Epithelial cell of esophagus (primary cell): ENCODE results near the gene TMEM202.
"Not testable (repeated sequence)": the region's sequence is repeated elsewhere in the genome, so short reads cannot be mapped to it uniquely, and the experiment has no call there.

Experiments
- DNase-seq: peaks from one replicate; pipeline ENCODE4 v3.0.0; 2010; ENCODE audit warnings: low read depth
- H3K4me3 ChIP-seq: 2 replicates; pipeline ENCODE4 v1.5.1; 2011; ENCODE audit warnings: mild to moderate bottlenecking, low read length, control low read depth
- CTCF ChIP-seq: IDR thresholded peaks from 2 replicates; pipeline ENCODE4 v1.5.1; 2011; ENCODE audit warnings: low read depth, mild to moderate bottlenecking, low read length, control low read depth, inconsistent platforms; ENCODE audit not compliant: insufficient read depth; ENCODE audit errors: missing control alignments

TMEM202 gene

GRCh38 chr15:72415304-72415703 is 17.2 kb downstream of the TMEM202 start:
- H3K4me3 ChIP-seq, result no peak overlapping the region
- TF ChIP-seq CTCF, result no peak
- DNase-seq, result no peak

GRCh38 chr15:72419768-72420167 is 21.7 kb downstream of the TMEM202 start:
- H3K4me3 ChIP-seq, DNase-seq: not testable (repeated sequence)

- H3K4me3 ChIP-seq, result no peak overlapping the region
- DNase-seq, result no peak
- TF ChIP-seq CTCF, result no peak
These were observed 22.5 kb downstream of the TMEM202 start for GRCh38 chr15:72420576-72420975.

- no peak for TF ChIP-seq CTCF
- DNase-seq, result peak; percentile 10
- no peak overlapping the region for H3K4me3 ChIP-seq
These were observed 23.4 kb downstream of the TMEM202 start for GRCh38 chr15:72421484-72421883.

GRCh38 chr15:72423256-72423655 is 25.2 kb downstream of the TMEM202 start:
- TF ChIP-seq CTCF, result no peak
- H3K4me3 ChIP-seq, result no peak overlapping the region
- DNase-seq, result no peak

- DNase-seq, result no peak
- no peak overlapping the region for H3K4me3 ChIP-seq
- TF ChIP-seq CTCF, result no peak
These were observed 28.6 kb downstream of the TMEM202 start for GRCh38 chr15:72426753-72427152.

GRCh38 chr15:72437650-72438316 is 39.7 kb downstream of the TMEM202 start:
- TF ChIP-seq CTCF, result no peak
- DNase-seq, result no peak
- no peak overlapping the region for H3K4me3 ChIP-seq

- H3K4me3 ChIP-seq, DNase-seq: not testable (repeated sequence)
These were observed 44.7 kb downstream of the TMEM202 start for GRCh38 chr15:72442848-72443247.
